Right lobe of liver (tissue), 4 donors: ENCODE measurements around the gene TAPBP.

ENCODE experiments used
- CTCF ChIP-seq, 4 donors: fragments of 200-600 bp in 3 of 4; fragments of 450-650 bp in 1 of 4; IDR thresholded peaks; one replicate each; pipeline versions ENCODE4 v1.5.1 to v1.8.0; 2016 to 2022; ENCODE audit warnings: antibody characterized with exemption in 4 of 4, mild to moderate bottlenecking in 2 of 4
- POLR2A ChIP-seq: fragments of 450-650 bp; IDR thresholded peaks from one replicate; pipeline ENCODE4 v1.6.1; 2017; ENCODE audit warnings: antibody characterized with exemption, mild to moderate bottlenecking
- donor health status: DM: no; HTN: no; CAD: no.
- donor health status: DM: no; HTN: no; CAD: no.
- donor health status: DM: no; HTN: yes; CAD: no.

DNA sequence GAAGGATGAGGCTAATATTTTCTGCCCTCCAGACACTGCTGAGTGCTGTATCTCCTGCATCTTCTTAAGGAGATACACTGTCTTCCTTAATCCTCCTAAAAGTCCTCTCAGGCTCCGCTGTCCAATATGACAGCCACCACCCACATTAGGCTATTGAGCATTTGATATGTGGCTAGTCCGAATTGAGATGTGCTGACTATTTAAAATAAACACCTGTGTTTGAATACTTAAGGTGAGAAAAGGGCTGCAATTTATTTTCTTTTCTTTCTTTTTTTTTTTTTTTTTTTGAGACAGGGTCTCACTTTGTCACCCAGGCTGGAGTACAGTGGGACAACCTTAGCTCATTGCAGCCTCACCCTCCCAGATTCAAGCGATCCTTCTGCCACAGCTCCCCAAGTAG, 12.0 kb downstream of the TAPBP start:
- TF ChIP-seq CTCF (IDR thresholded peaks at IDR 0.05) (no peak), POLR2A (no peak)
